Measurements from ENCODE around the gene ABCD3.
"Not testable (repeated sequence)": the region's sequence is repeated elsewhere in the genome, so short reads cannot be mapped to it uniquely, and the experiment has no call there.

ABCD3 gene

DNA sequence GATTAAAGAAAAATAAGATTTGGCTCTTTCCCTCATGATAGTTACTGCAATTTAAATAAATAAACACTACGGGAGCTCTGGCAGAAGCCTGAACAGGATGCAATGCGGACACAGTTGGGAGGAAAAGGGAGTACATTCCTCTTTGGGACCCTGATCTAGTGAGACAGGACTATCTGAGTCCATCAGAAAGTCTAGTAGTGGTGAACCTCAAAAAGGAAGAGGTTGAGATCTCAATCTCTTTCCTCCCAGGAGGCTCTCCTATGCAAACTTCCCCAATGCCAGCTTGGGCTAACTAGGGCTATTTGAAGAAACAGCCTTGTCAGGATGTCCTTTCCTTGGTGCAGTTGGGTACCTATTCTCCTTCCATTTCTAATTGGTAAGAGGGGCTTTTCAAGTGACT is 4.9 kb upstream of the ABCD3 start:
- no peak for DNase-seq (ENCODE audit: low spot score)

DNA sequence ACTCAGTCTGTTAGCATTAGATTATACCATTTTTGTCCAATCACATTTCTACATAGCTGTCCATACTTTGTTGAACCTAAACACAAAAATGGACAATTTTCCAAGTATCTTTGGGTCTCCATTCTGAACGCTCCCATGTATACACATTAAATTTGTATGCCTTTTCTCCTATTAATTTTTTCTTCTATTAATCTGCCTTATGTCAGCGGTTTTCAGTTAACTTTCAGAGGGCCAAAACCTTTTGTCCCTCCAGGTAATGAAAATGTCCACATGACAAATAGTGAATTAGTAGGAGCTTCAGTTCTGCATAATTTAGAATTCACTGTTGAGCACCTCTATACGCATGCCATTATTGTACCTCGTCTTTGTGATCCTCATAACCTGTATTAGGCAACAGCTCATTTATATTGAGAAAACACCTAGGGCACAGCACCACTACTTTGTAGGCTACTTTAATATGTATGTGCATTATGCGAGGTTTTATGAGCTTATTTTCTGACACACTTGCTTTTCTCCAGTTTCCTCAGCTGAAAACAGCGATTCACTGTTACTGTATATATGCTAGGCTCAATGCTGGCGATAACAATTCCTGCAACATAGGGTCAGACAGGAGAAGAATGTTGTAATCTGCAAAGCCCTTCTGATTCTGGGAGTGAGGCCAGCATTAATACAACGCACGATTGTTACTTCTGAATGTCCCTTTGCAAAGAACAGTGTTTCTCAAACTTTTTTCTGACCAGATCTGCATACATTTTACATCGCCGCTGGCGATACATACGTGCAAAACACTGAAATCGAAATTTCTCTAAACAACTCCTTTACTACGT is 1.1 kb upstream of the ABCD3 start:
- DNase-seq (ENCODE audit: low spot score) = no peak

DNA sequence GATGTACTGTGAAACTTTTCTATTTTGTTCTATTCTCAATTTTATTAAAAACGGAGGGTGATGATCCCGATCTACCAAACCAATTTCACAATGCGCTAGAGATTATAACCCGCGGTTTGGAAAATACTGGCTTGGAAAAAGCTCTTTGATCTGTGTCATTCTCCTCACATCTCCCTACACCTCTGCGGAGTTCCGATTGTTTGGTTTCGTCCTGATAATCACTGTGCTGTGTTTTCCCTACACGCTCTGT is 536 bp upstream of the ABCD3 start:
- no peak for DNase-seq (ENCODE audit: low spot score)

DNA sequence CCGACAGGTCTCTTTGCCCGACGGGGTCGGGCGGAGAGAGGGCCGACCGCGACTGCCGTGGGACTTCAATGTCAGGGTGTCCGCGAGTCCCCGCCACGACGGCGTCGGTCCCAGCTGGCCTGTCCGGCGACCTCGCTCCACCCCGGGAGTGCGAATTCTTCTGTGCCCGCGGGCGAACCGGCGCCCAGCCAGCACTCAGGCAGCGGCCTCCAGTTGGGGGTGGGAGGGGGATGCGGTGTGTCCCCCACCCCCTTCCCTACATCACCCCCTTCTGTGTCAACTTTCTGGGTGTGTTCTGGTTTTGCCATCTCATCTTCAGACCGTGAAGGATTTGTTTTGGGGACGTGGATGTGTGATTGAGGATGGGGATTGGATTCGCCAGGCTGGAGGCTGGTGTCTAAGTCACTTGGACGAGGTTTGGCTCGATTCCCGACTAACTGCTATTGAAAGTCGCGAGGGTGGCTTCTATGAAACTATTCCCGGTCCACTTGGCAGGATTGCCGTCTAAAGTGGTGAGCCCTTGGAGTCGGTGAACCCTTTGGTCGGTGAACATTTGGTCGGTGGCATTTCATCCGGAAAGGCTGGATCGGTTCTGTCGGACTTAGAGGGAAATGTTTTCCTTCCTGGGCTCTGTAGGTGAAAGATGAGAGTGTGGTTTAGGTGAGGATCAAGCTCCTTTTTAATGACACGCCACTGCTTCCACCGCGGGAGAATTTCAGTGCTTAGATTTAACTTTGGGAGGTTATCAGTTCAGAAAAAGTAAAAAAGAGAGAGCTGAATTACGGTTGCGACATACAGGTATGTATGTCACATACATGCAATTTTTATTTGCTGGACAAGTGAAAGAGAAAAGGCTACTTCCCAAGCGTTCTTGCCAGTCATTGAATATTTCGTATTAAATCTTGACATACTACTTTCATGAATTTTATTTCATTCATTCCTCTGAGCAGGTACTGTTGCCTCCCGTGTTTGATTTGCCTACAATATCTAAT is 771 bp downstream of the ABCD3 start:
- no peak for DNase-seq (ENCODE audit: low spot score)

DNA sequence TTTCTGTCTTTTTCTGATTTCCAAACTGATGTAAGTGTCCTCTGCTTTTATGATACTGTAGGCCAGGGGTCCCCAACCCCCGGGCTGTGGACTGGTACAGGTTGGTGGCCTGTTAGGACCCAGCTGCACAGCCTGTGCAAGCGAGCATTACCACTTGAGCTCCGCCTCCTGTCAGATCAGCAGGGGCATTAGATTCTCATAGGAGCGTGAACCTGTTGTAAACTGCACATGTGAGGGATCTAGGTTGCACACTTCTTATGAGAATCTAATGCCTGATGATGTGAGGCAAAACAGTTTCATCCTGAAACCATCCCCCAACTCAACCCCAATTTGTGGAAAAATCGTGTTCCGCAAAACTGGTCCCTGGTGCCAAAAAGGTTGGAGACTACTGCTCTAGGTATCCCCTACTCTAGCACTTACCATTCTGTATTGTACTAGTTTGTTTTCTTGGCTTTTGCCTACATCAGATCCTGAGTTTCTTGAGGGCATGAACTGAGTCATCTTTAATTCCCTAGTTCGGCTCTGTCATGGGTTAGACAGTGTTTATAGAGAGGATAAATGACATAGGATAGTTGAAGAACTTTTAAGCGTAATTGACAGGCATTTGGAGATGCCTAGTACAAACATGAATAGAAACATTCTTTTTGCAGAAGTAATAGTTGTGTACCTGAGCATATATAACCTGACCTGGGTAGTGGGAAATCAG is 4.1 kb downstream of the ABCD3 start:
- DNase-seq (ENCODE audit: low spot score) = no peak

DNA sequence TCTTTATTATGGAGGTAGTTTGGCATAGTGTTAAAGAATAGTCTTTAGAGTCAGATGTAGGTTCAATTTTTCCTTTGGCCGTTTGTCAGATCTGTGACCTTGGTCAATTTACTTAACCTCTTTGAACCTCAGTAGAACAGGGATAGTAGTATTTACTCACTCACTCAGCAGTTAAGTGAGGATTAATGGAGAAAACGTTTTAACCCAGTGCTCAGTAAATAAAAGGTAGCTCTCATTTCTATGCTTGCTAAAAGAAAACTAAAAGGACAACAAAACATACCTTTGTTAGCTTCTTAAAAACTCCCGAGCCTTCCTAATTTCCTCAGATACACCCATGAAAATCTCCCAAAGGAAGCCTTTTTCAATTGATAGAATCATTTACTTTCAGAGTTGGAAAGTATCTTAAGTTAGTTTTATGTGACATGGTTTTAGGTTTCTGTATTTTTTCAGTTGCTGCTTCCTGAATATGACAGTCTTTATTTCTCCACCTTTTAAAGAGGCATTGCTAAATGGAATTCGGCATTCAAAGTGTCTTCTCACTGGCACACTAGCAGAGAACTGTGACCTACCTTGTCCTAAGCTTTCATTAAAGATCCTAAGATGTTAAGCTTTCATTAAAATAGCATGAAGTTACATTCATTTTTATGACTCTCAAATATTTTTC is 7.8 kb downstream of the ABCD3 start:
- DNase-seq (ENCODE audit: low spot score) = no peak

DNA sequence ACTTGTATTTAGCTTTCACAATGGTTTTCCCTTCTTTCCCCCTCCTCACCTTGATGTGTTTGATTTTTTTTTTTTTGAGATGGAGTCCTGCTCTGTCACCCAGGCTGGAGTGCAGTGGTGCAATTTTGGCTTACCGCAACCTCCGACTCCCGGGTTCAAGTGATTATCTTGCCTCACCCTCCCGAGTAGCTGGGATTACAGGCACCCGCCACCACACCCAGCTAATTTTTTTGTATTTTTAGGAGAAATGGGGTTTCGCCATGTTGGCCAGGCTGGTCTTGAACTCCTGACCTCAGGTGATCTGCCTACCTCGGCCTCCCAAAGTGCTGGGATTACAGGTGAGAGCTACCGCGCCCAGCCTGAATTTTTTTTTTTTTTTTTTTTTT is 8.3 kb downstream of the ABCD3 start:
- DNase-seq (ENCODE audit: low spot score) = not testable (repeated sequence)

DNA sequence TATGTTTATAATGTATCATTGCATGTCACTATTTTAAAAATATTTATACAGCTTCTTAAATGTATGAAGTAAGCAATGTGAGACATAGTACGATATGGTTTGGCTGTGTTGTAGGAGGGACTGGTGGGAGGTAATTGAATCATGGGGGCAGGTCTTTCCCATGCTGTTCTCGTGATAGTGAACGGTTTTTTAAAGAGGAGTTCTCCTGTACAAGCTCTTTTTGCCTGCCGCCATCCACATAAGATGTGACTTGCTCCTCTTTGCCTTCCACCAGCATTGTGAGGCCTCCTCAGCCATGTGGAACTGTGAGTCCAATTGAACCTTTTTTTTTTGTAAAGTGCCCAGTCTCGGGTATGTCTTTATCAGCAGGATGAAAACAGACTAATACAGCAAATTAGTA is 10.3 kb downstream of the ABCD3 start:
- no peak for DNase-seq (ENCODE audit: low spot score)

DNA sequence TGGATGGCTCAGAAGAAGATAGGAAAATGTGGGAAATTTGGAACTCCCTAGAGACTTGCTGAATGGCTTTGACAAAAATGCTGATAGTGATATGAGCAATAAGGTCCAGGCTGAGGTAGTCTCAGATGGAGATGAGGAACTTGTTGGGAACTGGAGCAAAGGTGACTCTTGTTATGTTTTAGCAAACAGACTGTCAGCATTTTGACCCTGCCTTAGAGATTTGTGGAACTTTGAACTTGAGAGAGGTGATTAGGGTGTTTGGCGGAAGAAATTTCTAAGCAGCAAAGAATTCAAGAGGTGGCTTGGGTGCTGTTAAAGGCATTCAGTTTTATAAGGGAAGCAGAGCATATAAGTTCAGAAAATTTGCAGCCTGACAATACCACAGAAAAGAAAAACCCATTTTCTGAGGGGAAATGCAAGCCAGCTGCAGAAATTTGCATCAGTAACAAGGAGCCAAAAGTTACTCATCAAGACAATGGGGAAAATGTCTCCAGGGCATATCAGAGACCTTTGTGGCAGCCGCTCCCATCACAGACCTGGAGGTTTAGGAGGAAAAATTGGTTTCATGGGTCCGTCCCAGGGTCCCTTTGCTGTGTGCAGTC is 10.8 kb downstream of the ABCD3 start:
- not testable (repeated sequence) for DNase-seq (ENCODE audit: low spot score)

DNA sequence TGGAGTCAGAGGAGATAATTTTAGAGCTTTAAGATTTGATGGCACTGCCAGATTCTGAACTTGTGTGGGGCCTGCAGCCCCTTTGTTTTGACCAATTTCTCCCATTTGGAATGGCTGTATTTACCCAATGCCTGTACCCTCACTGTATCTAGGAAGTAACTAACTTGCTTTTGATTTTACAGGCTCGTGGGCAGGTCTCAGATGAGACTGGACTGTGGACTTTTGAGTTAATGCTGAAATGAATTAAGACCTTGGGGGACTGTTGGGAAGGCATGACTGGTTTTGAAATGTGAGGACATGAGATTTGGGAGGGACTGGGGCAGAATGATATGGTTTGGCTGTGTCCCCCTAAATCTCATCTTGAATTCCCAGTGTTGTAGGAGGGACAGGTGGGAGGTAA is 11.9 kb downstream of the ABCD3 start:
- DNase-seq (ENCODE audit: low spot score) = not testable (repeated sequence)

DNA sequence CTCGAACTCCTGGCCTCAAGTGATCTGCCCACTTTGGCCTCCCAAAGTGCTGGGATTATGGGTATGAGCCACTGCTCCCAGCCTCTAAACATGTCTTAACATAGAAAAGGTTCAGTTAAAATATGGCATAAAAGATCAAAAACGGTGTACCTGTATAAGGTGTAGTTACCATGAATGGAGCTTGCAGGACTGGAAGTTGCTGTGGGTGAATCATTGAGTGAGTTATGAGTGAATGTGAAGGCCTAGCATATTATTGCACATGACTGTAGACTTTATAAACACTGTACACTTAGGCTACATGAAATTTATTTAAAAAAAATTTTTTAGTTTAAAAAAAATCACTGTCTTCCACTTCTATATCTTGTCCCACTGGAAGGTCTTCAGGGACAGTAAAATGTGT is 15.7 kb downstream of the ABCD3 start:
- no peak for DNase-seq (ENCODE audit: low spot score)

DNA sequence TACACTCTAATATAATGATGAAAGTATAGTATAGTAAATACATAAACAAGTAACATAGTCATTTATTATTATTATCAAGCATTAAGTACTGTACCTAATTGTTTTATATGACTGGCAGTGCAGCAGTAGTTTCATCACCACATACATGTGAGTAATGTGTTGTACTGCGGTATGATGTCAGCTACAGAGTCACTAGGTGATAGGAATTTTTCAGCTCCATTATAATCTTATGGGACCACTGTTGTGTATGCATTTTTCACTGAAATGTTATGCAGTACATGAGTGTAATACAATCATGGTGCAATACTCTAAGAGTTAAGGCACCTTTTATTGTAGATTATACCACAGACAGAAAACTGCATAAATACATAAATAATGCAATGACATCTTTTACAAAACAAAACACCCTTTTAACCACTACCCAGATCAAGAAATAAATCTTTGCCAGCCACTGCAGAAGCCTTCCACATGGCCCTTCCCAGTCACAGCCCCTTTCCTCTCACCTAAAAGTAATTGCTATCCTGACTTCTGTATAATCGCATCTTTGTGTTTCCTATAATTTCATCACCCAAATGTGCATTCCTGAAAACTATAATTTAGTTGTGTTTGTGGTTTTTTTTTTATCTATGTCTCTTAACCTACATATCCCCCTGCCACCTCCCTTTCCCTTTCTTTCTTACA is 16.3 kb downstream of the ABCD3 start:
- DNase-seq (ENCODE audit: low spot score) = no peak

DNA sequence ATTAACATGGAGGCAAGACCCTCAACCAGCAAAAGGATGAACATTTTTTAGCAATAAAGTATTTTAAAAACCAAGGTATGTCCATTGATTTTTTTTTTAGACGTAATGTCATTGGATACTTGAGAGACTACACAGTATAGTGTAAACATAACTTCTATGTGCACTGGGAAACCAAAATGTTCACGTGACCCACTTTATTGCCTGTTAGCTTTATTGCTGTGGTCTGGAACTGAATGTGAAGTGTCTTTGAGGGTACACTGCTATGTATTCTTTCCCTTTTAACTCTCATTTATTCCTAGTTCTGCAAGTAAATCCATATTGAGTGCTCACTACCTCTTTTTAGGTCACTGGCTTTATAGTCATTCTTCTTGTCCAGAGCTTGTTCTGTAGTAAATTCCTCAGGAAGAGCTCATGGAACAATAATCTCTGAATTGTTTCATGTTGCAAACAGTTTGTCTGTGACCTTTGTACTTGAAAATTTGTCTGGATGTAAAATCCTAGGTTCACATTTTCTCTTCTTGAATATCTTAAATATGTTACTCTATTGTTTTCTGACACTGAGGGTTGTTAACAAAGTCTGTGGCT is 20.6 kb downstream of the ABCD3 start:
- no peak for DNase-seq (ENCODE audit: low spot score)

DNA sequence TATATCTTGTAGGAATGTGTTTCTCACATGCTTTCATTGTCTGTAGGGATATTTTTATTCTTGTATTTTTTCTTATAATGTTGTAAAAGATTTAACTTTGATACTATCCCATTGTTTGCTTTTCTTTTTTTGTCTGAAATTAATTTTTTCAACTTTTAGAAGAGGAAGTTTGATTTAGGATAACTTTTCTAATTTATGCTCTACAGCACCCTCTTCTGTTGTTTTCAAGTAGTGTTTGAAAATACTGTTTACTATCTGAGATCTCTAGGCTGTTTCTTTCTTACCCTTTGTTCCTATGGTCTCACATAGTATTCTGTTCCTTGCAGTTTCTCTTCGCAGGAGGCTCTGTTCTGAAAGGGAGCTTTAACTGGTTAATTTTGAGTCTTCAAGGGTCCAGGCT is 21.9 kb downstream of the ABCD3 start:
- no peak for DNase-seq (ENCODE audit: low spot score)

DNA sequence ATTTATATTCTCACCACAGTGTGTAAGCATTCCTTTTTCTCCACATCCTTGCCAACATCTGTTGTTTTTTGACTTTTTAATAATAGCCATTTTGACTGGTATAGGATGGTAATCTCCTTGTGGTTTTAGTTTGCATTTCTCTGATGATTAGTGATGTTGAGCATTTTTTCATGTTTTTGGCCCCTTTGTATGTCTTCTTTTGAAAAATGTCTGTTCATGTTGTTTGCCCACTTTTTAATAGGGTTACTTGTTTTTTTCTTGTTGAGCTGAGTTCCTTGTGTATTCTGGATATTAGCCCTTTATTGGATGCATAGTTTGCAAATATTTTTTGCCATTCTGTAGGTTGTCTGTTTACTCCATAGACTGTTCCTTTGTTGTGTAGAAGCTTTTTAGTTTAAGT is 24.9 kb downstream of the ABCD3 start:
- DNase-seq (ENCODE audit: low spot score) = not testable (repeated sequence)

DNA sequence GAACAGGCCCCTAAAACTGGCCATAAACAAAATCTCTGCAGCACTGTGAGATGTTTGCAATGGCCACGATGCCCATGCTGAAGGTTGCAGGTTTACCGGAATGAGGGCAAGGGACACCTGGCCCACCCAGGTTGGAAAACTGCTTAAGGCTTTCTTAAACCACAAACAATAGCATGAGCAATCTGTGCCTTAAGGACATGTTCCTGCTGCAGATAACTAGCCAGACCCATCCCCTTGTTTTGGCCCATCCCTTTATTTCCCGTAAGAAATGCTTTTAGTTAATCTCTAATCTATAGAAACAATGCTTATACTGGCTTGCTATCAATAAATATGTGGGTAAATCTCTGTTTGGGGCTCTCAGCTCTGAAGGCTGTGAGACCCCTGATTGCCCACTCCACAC is 26.6 kb downstream of the ABCD3 start:
- not testable (repeated sequence) for DNase-seq (ENCODE audit: low spot score)

DNA sequence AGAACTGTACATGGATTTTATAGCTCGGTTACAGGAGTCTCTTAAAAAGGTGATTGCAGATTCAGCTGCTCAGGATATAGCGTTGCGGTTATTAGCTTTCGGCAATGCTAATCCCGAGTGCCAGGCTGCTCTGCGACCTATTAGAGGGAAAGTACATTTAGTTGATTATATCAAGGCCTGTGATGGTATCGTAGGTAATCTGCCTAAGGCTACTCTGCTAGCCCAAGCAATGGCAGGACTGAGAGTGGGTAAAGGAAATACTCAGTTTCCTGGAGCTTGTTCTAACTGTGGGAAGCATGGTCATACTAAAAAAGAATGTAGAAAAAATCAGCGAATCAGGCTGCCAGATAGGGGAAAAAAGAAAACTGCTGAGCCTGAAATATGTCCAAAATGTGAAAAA is 27.5 kb downstream of the ABCD3 start:
- not testable (repeated sequence) for DNase-seq (ENCODE audit: low spot score)

DNA sequence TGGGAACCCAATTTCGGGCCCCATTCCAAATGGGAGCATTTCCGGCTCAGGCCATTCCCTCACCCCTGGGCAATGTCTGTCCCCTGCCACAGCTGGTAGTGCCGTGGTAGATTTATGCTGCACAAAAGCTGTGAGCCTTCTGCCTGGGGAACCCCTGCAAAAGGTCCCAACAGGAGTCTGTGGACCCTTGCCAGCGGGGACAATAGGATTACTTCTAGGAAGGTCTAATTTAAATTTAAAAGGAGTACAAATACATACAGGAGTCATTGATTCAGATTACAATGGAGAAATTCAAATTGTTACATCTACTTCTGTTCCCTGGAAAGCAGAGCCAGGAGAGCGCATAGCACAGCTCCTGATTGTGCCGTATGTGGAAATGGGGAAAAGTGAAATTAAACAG is 28.0 kb downstream of the ABCD3 start:
- DNase-seq (ENCODE audit: low spot score) = not testable (repeated sequence)

DNA sequence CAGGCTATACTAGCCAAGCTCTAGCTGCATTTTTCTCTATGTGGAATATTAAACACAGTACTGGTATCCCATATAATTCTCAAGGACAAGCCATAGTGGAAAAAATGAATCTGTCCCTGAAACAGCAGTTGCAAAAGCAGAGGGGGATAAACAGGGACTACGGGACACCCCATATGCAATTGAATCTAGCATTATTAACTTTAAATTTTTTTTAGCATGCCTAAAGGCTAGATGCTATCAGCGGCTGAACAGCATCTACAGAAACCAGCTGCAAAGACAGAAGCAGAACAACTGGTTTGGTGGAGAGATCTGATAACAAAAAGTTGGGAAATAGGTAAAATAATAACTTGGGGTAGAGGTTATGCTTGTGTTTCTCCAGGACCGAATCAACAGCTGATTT is 30.6 kb downstream of the ABCD3 start:
- DNase-seq (ENCODE audit: low spot score) = not testable (repeated sequence)

DNA sequence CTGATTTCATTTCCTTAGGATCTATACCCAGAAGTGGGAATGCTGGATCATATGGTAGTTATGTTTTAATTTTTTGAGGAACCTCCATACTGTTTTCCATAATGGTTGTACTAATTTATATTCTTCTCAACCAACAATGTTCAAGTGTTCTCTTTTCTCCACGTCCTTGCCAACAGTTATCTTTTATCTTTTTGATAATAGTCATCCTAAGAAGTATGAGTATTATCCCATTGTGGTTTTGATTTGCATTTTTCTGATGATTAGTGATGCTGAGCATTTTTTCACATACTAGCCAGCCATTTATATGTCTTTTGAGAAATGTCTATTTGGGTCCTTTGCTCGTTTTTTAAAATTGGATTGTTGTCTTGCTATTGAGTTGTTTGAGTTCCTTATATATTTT is 38.5 kb downstream of the ABCD3 start:
- DNase-seq (ENCODE audit: low spot score) = no peak

DNA sequence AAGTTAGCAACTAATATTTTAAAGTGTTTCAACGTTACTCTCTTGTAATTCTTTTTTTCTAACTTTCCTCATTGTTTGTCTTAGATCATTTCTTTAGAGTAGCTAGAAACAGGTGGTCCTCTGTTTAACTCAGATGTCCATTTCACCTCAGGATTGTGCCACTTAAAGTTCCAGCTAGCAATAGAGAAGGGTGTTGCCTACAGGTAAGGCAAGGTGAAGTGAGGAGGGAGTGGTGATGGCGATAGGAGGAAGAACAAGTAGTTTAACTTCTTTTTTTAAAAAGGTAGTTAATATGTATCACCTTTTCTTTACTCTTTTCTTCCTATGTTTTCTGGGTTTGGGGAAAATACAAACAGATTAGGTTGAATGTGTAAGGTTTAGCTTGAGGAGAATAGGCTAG is 44.4 kb downstream of the ABCD3 start:
- no peak for DNase-seq (ENCODE audit: low spot score)

Measured in D341Med (cell line).